ENCODE data around the gene RNF151.

Gene RNF151

GRCh38 chr16:2002406-2003230 is 36.0 kb downstream of the RNF151 start:
- no peak overlapping the region for H3K4me3 ChIP-seq (ENCODE audit: low read length)
- no peak for TF ChIP-seq CTCF (conservative IDR thresholded peaks at IDR 0.05; ENCODE audit: low read length)
- DNase-seq (ENCODE audit: low read depth), result no peak

DNA sequence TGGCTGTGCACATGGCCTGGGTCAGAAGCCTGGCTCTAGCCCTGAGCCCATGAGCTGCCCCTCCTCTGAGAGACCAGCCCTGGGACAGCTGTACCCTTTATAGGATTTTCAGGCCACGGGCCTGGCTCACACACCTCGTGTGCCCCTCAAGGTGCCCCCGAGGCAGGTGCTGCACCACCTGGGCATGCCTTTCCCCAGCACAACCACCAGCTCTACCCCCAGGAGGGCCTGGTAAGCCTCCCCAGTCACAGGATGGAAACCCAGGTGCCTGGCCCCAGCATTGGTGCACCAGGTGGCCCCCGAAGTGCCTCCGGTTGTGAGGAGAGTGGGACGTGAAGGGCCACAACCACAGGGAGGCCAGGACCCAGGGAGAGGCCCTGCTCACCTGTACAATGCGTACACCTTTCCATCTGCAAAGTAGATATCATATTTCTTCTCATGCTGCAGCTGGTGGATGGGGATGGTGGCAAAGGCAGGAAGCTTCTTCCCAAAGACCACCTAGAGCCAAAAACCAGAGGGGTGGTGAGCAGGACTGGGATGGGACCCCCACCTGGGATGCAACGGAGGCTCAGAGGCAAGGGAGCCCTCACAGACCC is 36.7 kb downstream of the RNF151 start:
- TF ChIP-seq CTCF (conservative IDR thresholded peaks at IDR 0.05; ENCODE audit: low read length), result no peak
- no peak for DNase-seq (ENCODE audit: low read depth)
- no peak overlapping the region for H3K4me3 ChIP-seq (ENCODE audit: low read length)

DNA sequence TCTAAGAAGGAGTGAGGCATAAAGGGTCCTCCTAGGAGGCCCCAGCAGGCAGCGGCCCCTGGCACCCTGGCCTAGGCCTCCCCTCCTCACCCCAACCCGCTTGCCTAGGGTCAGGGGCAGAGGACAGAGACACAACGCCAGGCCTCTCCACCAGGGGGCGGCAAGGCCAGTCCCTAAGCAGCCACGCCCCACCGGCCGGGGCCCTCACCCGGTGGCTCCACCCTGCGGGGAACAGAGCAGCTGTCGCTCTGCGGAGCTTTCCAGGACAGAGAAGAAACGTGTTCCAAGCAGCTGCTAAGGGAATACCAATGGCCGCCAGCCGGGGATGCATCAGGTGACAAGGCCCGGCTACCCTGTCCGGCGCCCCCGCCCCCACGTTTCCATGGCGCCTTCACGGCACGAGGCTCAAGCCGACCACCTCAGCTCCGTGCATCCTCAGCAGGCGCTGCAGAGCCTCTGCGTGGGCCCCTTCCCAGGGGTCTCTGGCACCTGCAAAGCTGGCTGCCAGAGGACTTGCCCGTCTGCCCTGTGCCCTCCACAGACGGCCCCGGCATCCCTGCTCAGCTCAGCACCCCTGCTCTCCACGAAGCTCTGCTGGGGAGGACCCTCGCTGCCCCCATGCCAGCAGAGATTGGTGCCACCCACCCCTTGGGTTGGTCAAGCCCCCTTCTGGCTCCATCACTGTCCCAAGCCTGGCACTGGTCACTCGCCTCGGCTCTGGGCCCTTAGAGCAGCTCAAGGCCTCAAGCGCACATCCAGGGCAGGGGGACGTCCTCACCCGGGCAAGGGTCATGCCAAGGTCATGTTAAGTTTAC is 37.4 kb downstream of the RNF151 start:
- H3K4me3 ChIP-seq (ENCODE audit: low read length), result no peak overlapping the region
- peak; percentile 80 for DNase-seq (ENCODE audit: low read depth)
- peak; percentile 82 for TF ChIP-seq CTCF (conservative IDR thresholded peaks at IDR 0.05; ENCODE audit: low read length)

DNA sequence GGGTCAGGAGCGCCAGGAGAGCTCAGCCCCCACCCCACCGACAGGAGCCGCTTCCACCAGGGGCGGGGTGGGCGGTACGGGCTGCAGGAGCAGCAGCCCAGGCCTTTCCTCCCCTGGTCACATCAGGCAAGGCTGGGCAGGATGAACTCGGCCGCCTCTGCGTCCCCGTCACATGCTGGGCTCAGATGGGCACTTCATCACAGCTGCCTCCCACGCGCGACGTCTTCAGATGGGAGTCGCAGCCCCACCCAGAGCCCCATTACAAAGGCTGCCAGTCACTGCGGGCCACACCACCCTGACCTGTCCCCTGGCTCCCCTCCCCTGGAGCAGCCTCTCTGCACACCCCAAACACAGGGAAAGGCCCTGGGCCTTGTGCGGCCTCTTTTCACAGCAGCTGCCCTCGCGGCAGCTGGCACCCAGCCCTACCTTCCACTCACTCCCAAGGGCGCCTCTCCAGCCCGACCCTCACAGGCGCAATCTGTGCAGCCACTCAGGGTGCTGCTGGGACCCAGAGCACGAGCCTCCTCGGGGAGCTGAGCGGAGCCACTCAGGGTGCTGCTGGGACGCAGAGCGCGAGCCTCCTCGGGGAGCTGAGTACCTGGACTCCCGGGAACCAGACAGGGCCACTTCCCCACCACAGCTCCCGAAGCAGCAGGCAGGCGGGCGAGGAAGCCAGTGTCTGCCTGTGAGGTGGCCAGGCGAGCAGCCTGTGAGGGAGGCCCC is 38.3 kb downstream of the RNF151 start:
- no peak for TF ChIP-seq CTCF (conservative IDR thresholded peaks at IDR 0.05; ENCODE audit: low read length)
- H3K4me3 ChIP-seq (ENCODE audit: low read length), result no peak overlapping the region
- no peak for DNase-seq (ENCODE audit: low read depth)

DNA sequence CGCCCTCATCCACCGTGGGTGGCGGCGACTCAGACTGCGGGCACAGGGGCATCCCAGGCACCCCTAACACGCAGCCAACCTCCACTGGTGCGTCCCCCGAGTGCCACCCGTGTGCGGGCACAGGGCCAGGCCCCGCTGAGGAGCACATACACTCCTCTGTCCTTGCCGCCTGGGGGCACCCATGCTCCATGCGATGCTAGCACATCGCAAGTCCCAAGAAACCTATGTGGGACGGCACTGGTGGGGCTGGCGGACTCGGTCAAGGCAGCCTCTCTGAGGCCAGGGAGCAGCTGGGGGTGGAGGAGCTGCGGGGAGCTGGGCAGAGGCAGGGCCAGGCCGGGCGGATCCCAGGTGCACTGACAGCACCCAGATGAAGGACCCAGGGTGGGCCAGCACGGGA is 39.0 kb downstream of the RNF151 start:
- H3K4me3 ChIP-seq (ENCODE audit: low read length), result no peak overlapping the region
- no peak for TF ChIP-seq CTCF (conservative IDR thresholded peaks at IDR 0.05; ENCODE audit: low read length)
- DNase-seq (ENCODE audit: low read depth), result peak; percentile 26

DNA sequence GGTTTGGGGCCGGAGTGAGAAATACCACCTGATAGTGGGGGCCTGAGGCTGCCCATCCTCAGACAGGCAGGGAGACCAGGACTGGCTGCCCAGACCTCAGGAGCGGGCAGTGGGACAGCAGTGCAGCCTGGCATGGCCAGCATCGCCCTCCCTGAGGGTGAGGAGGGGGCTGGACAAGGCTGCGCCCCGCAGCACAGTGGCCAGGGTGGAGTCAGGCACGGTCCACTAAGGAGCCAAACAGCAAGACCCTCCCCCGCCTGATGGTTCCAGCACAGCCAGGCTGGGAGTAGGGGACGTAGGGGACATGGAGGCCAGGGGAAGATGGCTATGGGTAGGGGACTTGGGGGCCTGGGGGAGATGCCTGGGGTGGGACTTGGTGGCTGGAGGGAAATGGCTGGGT is 39.7 kb downstream of the RNF151 start:
- no peak for TF ChIP-seq CTCF (conservative IDR thresholded peaks at IDR 0.05; ENCODE audit: low read length)
- H3K4me3 ChIP-seq (ENCODE audit: low read length), result no peak overlapping the region
- no peak for DNase-seq (ENCODE audit: low read depth)

Measured in AG10803 (cell line).